T follicular helper cell (primary cell): ENCODE data around the gene RPL3.

Source experiments
- DNase-seq: peaks from one replicate; pipeline ENCODE4 v3.0.0-alpha.2; 2020; ENCODE audit warnings: low read depth

Gene RPL3

GRCh38 chr22:39299829-39300178, 19.6 kb downstream of the RPL3 start:
- DNase-seq, result no peak

DNA sequence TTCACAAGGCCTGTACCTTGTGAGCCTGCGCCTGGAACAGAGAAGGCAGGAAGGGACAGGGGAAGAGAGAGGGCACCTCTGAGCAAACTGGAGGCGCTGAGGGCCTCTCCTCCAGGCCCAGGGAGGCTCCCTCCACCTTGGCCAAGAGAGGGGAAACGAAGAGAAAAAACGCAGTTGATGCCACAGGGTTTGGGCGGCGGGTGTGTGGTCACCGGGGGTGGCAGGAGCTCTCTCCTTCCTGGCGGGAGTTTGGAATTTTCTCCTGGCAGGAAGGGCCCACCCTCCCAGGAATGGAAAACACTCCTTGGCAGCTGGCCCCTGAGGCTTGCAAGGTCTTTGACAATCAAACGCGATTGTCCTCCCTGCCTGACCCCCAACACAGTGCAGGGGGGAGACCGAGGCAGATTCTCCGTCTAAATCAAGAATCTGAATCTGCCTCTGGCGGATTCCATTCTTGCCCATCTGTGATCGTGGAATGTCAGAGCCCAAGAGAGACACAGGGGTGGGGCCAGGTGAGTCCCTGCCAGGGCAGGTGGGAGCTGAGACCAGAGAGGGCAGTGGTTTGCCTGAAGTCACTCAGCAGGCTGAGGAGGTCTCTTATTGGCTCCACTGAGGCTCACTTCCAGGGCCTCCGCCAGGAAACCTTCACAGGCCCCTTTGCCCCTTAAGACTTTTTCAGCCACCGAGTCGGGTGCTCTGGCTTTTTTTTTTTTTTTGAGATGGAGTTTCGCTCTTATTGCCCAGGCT, 21.0 kb downstream of the RPL3 start:
- no peak for DNase-seq

DNA sequence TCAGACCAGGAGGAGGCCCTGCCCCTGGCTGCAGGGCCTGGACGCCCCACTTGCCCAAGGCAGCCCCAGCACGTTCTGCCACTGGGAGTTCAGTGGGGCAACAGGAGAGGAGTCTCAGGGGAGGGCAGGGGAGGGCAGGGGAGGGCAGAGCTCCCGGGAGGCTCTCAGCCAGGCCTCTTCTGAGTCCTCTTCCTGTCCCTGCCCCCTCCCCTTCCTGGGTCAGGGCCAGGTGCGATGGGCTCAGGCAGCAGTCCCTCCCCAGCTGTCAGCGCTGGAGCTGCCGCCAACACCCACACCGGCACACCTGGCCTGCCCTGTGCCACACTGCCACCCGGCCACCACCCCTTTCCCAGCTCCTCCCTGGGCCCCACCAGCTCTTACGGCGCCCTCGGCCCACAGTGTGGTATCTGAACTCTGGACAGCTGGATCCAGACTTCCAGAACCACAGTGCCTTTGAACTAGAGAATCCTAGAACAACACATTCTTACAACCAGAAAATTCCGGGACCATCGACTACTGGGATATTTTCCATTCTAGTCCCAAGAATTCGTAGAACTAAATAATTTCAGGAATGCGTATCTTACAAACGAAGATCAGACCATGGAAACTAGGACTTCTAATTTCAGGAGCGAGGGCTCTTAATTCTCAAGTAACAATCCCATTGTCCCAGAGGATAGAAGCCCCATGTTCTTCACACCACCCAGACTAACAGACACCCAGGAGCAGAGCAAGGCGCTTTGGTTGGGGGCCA, 21.8 kb downstream of the RPL3 start:
- no peak for DNase-seq

- DNase-seq, result no peak
Measured at GRCh38 chr22:39296981-39297489, 22.4 kb downstream of the RPL3 start.

GRCh38 chr22:39296535-39296934, 22.9 kb downstream of the RPL3 start:
- DNase-seq, result no peak

- DNase-seq, result no peak
Measured at GRCh38 chr22:39294571-39295468, 24.6 kb downstream of the RPL3 start.

GRCh38 chr22:39293766-39294368, 25.6 kb downstream of the RPL3 start:
- DNase-seq, result no peak

DNA sequence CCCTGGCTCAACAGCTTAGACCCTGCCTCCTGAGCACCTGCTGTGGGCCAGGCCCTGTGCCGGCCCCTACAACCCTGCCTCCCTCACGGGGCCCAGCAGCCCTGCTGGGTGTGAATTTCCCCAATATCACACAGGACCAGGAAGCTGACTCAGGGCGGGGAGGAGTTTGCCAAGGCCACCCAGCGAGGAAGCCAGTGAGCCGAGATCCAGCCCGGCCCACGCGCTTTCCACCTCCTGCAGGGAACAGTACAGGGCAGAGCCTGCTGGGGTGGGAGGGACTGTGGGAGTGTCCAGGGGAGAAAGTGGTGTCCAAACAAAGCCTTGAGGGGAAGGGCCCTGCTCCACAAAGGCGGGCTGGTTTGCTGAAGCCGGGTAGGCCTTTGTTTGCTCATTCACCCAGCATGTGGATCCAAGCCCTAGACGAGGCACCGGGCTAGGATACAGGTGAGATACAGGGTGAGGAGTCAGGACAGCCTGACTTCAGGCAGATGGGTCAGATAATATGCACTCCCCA, 26.8 kb downstream of the RPL3 start:
- DNase-seq, result no peak

DNA sequence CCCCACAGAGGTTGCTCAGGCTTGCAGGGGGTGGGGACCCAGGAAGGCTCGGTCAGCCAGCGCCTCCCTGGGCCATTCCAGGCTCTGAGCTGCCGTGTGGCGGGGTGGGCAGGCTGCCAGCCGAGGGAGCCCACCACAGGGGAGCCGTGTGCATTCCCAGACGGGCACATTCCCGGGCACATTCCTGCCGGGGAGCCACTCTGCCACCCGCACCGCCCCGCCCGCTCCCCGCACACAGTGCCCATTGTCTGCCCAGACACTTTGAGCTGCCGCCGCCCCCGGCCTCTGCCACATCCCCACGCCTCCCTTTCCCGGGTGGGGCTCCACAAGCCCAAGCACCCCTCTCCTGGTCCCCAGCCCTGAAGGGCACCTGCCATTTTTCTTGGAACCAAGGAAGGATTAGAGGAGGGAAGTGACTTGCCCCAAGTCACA, 27.4 kb downstream of the RPL3 start:
- no peak for DNase-seq

GRCh38 chr22:39291523-39291922, 27.9 kb downstream of the RPL3 start:
- DNase-seq, result no peak

DNA sequence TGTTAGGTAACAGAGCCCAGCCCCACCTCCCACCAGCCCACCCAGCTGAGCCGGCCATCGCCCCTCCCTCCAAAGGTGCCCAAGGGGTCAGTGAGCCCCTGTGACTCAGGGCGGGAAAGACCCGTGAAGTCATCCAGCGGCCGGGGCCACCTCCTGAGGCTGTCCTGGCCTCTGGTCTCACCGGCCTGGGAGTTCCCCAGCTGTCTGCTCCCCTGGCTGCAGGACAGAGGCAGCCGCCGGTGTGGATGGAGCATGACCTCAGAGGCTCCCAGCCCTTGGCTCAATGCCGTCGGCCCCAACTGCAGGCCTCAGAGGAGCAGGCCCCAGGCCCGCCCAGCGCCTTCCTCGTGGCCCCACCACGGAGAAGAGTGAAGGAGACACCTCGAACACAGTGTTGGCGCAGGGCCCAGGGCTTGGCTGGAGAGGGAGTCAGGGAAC, 28.7 kb downstream of the RPL3 start:
- DNase-seq, result no peak

DNA sequence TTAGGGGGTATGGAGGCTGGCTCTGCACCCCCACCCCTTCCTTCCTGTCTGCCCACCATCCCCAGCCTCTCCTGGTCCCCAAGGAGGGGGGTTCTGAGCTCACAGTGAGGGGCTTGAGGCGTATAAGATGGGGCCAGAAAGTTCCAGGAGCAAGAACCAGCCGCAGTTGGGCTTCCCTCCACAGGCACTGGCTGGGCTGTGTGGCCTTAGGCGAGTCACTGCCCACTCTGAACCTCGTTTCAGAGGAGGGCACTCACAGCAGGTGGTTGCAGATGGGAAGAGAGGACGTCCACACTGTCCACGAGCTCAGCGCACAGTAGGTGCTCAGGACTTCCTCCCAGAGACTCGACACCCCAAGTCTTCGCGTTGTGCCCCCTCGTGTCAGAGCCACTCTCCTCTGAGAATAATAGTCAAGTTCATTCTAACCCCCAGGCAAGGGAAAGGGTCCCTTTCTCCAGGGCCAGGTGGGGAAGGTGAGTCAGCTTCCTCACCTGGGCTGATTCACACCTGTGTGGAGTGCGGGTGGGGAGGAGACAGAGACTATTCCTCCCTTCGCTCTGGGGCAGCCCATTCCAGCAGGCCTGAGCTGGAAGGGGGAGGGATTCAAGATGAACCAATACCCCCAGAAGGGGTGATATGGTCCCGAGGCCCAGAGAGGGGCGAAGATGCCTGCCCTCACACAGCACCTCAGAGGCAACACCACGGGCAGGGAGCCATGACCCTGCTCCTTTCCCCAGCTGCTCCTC, 29.3 kb downstream of the RPL3 start:
- no peak for DNase-seq

DNA sequence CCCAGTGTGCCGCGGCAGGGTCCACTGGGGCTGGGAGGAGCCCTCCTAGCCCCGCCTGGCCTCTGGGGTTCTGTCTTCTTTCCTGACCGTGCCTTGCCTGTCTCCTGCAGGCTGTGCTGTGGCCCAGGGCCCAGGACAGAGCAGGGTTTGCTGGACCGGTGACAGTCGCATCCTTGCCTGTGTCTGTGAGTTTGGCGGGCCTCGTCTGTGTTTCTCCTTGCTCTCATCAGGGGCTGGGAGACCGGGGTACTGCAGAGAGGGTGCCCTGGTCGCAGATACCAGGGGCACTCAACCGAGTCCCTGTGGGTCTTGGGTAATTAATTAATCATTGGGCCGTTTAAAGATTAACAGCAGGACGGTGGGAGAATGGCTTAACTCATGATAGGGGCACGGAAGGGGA, 29.9 kb downstream of the RPL3 start:
- DNase-seq, result no peak

- no peak for DNase-seq
Measured at GRCh38 chr22:39288135-39288898, 31.1 kb downstream of the RPL3 start.

- DNase-seq, result no peak
Measured at GRCh38 chr22:39287076-39287725, 32.2 kb downstream of the RPL3 start.

DNA sequence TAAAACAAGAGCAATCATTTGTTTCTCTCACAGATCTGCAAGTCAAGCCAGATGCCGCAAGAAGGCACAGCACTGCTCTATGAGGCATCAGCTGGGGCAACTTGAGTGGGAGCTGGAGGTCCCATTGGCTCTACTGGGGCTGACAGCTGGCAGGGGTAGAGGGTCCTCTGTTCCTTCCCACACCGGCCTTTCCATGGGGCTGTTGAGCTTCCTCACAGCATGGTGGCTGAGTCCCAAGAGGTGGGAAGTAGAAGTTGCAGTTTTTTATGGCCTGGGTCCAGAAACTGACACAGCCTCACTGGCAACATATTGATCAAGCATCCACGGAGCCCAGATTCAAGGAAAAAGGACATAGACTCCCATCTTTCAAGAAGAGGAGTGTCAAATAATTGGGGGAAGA, 34.4 kb downstream of the RPL3 start:
- DNase-seq, result no peak

DNA sequence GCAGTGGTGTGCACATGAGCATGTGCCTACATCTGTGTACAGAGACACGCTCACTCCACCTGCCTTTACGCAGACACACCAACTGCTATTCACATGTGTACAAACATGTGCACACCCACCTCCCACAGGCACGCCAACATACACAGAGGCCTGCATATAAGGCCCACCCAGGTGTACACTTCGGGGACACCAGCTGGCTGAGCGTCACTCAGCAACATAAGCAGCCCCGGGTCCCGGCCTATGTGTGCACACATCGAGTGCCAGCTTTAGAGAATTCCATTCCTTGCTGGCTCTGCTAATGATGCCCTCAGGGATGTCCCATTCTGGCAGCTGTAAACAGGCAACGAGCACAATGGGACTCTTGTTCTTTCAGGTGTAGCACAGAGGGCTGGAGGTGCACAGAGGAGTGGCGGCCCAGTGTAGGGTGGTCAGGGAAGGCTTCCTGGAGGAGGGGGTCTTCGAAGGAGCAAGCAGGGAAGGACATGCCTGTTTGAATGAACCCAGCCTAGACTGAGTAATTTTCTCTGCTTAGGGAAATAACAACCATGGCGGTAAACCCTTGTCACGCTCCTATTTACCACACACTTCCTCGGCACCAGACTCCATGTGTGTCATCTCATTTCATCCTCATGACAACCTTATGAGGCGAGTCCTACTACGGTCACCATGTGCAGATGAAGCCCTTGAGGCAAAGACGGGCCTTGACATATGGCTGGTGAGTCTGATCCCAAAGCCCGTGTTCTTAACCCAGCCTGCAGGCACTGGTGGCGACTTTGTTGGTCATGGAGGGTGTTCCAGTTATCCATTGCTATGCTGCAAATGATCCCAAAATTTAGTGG, 35.1 kb downstream of the RPL3 start:
- DNase-seq, result no peak

GRCh38 chr22:39283322-39284141, 35.9 kb downstream of the RPL3 start:
- DNase-seq, result no peak
